ENCODE data around the gene EVPL.

GRCh38 chr17:75959839-75960511, 67.1 kb downstream of the EVPL start:
- TF ChIP-seq CTCF (IDR thresholded peaks at IDR 0.05; ENCODE audit: borderline replicate concordance, extremely low read depth, low read length, poor library complexity, severe bottlenecking) (no peak), EZH2 (IDR thresholded peaks at IDR 0.05; ENCODE audit: borderline replicate concordance, low read depth, low read length, severe bottlenecking) (no peak)

All from DND-41 (cell line).